DMS153 treated with DMSO at 0.1 percent for 48 hours (cell line): ENCODE measurements around the gene DKKL1.

Experiments used
- DNase-seq: peaks from one replicate; lab custom pipeline; 2025; ENCODE audit not compliant: unreplicated experiment; lab: John Stamatoyannopoulos, UW

The DKKL1 gene

DNA sequence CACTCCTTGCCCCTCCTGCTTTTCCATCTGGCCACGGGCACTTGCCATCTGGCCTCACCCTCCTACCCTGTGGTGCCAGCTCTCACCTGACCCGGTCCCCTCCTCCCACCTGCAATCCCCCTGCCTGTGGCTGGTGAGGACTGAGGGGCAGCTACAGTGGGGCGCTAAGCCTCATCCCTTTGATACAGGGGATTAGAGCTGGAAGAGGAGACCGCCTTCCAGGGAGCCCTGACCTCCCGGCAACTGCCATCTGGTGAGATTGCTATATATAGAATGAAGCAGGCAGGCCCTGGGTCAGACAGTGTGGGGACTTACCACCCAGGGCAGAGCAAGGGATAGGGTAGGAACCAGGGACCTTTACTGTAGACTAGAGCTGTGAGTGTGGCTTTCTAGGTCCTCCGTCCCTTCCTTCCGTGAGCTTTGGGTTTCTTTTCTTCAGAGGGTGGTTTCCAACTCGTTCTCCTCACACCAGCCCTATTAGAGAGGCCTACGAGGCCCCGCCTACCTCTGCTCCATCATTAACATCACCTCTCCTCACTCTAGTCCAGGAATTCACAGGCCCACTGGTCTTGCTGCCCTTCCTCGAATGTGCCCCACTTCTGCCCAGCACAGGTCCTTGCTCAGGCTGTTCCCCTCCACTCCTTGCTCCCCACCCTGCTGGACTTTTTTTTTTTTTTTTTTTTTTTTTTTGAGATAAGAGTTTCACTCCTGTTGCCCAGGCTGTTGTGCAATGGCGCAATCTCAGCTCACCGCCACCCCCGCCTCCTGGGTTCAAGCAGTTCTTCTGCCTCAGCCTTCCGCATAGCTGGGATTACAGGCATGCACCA, 32.1 kb downstream of the DKKL1 start:
- no peak for DNase-seq

DNA sequence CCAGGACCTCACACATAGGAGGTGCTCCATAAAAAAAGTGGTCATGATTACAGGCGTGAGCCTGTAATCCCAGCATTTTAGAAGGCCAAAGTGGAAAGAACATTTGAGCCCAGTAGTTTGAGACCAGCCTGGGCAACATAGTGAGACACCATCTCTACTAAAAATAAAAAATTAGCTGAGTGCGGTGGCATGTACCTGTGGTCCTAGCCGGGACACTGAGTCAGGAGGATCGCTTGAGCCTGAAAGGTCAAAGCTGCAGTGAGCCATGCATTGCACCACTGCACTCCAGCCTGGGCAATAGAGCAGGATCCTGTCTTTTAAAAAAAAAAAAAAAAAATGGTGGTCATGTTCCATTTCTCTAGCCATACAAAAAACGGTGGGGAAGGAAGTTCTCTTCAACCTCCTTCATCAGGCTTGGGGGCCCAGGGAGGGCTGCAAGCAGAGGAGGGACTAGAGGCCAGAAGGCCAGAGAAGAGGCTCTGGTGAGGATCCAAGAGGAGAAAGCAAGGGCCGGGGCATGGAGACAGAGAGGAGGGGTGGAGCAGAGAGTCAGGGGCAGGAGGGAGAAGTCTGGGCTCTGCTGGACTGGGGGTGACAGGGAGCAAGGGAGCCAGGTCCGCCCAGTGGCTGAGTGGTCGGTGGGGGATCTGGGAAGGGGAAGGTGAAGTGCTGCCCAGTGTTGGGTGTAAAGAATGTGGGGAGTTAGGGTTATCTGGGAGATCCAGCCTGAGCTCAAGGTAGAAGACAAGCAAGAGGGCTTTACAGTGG, 33.2 kb downstream of the DKKL1 start:
- no peak for DNase-seq

DNA sequence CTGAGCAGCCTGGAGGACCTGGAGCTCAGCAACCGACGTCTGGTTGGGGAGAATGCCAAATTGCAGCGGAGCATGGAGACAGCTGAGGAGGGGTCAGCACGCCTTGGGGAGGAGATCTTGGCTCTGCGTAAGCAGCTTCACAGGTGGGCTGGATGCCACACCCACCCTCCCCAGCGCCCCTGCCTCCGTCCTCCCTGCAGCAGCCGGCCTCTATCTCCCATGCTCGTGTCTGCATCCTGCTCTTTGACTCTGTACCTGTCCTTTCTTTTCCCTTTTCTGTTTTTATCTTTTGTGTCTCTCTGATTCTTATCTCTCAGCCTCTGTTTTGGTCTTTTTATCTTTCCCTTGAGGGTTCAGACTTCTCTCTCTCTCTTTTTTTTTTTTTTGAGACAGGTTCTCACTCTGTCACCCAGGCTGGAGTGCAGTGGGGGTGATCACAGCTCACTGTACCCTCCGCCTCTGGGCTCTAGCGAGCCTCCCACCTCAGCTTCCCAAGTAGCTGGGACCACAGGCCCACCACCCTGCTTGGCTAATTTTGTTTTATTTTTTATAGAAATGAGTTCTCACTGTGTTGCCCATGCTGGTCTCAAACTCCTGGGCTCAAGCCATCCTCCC, 34.4 kb downstream of the DKKL1 start:
- DNase-seq, result no peak

DNA sequence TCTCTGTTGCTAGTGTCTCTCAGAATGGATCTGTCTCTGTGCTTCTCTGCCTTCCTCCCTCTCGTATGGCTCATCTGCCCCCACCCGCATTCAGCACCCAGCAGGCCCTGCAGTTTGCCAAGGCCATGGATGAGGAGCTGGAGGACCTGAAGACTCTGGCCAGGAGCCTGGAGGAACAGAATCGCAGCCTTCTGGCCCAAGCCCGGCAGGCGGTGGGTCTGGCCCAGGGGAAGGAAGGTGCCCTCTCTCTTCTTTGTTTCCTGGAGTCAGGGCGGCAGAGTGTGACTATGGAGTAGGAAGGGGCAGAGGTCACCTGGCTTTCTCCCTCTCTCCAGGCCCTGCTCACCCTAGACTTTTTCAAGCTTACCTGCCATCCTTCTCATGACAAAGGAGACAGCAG, 35.3 kb downstream of the DKKL1 start:
- DNase-seq, result no peak

DNA sequence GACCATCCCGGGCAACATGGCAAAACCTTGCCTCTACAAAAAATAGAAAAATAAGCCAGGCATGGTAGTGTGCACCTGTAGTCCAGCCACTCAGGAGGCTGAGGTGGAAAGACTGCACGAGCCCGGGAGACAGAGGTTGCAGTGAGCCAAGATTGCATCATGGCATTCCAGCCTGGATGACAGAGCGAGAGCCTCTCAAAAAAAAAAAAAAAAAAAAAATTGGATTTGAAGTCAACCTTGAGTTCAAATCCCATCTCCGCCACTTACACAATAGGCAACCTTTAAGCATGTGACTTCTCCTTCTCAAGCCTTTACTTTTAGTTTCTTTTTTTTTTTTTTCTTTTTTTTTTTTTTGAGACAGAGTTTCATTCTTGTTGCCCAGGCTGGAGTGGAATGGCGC, 36.4 kb downstream of the DKKL1 start:
- DNase-seq, result no peak

DNA sequence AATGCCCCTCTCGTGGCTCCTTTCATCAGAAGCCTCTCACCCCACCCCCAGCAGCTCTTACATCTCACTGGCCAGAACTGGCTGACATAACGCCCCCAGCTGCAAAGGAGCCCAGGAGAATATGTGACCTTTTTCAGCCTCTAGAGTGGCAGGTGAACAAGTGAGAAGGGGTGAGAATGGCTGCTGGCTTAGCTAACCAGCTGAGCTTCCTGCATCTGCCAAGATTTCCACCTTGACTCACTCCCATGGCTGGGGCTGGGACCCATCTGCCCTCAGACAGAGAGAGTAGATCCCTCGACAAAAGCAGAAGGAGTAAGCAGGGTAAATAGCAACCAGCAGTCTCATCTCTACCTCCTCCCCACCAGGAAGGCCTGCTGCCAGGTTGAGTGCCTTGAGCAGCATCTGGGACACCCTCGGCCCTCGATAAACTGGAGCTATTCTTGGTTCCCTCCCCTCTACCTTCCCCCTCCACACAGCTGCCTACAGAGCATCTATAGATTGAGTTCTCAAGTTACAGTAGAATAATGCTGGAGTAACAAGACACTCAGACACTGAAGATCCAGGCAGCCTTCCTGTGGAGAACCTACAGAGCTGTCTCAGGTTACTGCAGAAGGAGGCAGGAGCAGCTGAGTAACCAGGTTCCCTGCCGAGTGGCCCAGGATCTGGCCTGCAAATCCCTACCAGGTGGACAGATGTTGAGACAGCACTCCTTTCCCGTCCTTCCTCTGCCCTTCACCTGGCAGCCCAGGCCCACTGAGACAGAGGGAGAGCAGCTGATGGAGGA, 39.9 kb downstream of the DKKL1 start:
- peak; percentile 25 for DNase-seq

DNA sequence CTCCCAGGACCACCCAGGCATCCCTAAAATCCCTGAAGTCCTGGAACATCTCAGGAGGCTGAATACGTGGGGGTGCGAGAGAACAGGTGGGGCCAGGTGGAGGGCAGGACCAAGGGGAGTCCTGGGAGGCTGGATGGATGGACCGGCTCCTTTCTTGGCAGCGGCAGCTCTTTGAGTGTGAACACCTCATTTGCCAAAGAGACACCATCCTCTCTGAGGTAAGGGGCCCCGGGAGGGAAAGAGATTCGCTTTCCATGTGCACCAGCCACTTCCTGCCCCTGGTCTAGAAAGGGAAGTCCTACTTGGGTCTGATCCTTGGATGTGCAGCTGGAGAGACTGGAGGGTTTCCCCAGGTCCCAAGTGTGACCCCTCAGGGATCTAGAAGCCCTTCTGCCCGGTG, 43.4 kb downstream of the DKKL1 start:
- no peak for DNase-seq

DNA sequence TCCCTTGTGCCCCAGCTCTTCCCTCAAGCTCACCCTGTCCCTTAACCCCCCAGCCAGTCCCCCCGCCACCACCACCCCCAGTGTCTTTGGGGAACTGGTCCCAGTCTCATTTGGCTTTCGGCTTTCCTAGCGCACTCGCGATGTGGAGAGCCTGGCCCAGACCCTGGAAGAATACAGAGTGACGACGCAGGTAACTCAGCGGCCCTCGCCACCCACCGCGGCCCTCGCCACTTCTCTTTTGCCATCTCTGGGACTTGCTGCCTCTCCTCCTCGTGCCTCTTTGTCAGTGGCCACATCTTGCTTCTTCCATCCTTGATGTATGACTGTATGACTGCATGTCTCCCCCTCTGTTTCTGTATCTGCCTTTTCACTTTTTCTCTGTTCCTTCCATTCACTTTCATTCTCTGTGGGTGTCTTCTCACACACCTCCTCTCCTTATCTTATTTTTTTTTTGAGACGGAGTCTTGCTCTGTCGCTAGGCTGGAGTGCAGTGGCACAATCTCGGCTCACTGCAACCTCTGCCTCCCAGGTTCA, 43.9 kb downstream of the DKKL1 start:
- DNase-seq, result no peak

DNA sequence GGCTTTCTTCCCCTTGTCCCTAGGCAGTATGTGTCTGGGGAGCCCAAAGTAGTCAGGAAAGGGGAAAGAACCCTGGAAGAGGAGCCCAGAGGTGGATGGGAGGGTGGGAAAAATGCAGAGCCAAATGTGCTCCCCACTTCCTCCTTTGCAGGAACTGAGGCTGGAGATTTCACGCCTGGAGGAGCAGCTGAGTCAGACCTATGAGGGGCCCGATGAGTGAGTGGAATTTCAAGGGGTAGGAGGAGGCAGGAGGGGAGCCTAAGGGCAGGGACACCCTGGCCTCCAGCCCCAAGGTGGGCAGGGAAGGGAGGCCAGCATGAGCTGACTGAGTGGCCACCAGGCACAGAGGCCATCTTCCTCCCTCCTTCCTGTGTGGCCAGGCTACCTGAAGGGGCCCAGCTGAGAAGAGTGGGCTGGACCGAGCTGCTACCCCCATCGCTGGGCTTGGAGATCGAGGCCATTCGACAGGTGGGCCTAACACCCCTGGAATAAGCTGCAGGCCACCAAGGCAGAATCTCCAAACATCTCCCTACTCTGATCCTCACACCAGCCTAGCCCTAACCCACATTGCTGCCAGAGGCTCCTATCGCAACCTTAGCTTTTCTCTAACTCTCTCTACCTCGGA, 45.3 kb downstream of the DKKL1 start:
- no peak for DNase-seq

DNA sequence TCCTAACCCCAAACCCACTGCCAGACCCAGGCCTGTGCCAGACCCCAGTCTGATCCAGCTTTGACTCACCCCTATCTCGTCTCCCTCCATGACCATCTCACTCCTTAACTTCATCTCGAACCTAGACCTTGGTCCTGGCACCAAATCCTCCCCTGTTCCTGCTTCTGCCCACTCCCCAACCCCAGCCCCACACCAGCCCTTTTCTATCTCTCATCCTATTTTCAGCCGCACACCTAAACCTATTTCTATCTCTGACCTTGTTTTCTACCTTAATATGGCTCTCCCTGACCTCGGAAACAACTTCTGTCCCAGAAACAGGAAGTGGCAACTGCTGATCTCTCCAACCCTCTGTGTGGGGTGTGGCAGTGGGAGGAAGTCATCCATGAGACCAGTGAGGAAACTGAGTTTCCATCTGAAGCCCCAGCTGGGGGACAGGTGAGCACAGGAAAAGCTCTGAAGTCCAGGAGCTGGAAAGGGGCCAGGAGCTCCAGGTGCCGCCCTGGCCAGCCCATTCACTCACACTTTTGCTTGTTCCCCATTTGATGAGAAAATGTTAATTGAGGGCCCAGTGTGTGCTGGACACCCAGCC, 45.9 kb downstream of the DKKL1 start:
- peak; percentile 7 for DNase-seq

DNA sequence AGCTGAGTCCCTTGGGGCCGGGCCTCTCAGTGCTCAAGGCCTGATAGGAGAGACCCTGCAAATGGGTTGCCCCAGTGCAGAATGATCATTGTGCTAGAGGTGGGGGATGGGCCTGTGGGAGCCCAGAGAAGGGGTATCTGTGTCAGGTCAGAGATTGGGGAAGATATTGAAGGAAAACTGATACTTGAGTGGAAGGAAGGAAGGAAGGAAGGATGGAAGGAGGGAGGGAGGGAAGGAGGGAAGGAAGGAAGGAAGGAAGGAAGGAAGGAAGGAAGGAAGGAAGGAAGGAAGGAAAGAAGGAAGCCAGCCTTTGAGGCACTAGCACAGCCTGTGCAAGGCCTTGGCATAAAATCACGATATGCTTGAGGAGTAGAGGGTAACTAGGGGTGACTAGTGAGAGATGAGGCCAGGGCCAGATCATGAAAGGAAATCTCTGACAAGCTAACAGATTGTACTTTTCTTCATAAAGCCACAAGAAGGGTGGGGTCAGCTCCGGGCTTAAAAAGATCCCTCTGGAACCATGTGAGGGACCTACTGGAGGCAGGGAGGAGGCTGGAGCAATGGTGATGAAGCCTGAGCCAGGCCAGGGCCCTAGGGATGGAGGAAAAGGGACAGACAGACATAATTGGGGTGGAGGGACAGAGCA, 48.1 kb downstream of the DKKL1 start:
- DNase-seq, result no peak

DNA sequence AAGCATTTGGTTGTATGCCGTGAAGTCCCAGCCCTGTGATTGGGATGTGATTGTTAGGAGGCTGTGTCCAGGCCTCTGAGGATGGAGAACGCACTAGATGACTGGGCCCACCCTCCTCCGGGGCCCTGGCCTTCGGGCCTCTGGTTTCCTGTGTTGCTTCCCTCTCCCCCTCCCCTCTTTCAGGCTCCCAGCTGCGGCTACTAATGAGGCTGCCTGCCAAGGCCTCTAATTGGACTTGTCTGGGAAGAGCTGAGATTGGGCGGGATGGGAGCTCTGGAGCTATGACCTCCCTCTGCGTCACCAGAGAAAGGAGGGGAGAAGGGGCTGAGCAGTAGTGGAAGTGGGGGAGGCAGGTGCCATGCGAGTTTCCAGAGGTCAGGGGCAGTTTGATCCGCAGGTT, 49.7 kb downstream of the DKKL1 start:
- no peak for DNase-seq

DNA sequence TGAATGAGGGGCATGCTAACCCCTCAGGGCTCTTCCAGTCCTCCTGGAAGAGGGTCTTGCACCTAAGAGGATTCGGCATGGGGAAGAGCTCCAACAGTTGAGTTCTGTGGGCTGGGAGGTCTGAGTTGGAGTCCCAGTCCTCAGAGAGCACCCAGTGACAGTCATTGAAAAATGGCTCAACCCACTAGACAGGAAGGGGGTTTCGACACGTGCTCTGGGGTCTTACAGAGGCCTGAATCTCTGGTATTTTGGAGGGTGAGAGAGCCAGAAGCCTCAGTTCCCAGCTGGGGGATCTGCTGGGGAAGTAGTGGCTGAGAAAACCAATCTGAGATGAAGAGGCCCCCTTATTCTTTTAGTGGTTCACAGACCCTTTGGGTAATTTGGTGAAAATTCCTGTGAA, 50.6 kb downstream of the DKKL1 start:
- DNase-seq, result no peak

DNA sequence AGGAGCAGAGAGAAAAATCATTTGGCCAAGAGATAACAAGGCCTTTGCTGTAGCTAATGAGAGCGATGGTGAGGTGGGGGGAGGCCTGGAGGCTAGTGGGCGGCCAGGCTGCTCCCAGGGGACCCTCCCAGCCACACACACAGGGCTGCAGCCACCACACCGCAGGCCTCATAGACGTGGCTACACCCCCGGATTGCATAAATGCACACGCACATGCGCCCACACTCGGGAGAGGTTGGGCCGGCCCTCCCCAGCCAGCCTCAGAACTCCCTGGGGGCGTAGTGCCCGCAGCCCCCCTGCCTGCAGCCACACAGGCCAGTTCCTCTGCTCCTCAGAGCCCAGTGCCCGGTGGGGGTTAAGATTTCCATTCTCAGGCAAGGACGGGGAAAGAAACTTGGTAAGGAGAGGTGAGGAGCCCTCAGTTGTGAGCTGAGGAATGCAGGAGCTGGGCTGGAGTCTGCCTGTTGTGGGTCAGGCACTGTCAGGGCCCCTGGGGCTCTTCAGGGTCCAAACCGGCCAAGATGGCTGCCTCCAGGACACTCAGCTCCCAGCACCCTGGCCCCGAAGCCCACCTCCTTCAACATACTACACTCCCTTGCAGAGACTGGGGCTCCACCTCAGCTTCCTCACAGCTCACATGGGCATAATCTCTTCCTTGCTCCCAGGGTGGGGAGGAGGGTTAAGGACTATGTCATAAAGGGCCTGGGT, 51.6 kb downstream of the DKKL1 start:
- DNase-seq, result no peak

DNA sequence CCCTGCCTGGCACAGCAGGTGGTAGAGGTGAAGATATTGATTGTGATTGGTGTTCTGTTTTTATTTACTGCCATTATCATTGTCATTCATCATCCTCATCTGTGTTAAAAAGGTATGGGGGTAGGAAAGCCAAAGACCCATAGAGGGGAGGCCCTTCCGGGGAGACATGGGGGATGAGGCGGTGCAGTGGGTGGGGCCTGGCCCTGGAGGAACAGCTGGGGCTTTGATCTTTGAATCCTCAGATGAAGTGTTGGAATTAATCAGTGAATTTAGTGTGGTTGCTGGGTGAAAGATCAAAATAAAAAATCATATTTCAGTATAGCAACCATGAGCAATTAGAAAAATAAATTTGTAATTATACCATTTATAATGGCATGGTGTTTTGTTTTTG, 52.1 kb downstream of the DKKL1 start:
- DNase-seq, result no peak

DNA sequence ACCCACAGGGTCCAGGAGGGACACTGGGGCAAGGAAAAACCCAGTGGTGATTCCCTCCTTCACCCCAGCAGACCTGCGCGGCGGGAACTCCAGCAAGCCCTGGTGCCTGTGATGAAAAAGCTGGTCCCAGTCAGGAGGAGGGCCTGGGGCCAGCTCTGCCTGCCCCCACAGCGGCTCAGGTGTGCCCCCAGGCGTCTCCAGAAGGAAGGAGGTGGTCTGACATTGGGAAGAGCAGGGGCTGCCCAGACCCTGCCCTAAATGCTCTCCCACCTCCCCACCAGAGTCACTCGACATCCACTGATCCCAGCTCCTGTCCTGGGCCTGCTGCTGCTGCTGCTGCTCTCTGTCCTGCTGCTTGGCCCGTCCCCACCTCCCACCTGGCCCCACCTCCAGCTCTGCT, 53.4 kb downstream of the DKKL1 start:
- DNase-seq, result no peak

DNA sequence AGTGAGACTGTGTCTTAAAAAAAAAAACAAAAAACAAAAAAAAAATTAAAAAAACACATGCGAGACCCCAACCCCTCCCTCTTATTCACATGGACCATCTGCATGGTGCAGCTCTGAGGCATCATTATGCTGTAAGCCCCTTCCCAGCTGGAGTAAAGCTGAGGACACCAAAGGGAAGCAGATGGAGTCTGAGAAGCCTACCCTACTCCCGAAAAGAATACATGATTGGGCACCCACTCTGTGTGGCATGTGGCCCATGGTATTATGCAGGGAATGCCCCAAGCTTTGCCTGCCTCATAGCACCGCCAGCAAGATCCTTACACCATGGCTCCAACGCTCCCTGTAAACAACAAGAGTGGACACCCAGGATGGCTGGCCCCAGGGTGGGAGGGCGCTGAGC, 54.8 kb downstream of the DKKL1 start:
- no peak for DNase-seq

DNA sequence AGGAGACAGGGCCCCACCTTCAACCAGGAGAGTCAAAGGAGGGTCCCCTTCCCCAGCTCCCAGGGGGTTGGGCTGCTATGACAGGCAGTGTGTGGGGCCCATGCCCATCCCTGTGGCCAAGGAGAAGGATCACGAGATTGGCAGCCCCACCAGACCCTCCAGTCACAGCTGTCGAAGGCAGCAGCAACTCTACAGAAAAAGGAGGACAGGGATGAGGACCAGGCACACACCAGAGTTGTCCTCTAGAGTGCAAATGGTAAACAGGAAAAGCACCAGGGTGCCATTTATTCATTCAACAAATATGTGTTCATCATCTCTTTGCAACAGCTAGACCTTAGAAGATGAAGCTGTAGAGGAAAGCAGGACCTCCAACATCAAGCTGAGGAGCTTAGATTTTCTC, 55.5 kb downstream of the DKKL1 start:
- DNase-seq, result no peak

DNA sequence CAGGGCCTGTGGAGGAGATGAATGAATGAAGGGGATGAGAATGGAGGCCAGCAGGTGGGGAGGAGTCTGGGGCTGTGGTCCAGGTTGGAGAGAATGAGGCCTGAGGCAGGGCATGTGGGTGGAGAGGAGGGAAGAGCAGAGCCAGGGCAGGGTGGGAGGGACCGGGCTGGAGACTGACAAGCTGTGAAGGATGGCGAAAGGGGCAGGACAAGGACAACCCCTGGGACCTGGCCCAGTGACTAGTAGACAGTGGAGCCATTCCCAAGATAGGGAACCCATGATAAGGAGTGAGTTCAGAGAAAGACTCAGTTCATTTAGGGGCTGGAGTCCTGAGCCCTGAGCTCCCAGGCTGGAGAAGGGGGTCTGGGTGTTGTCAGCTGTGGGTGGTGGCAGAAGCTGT, 56.5 kb downstream of the DKKL1 start:
- DNase-seq, result no peak
